NCI-H82 (cell line): ENCODE data around the gene OR1D5.
"Not testable (repeated sequence)": the region's sequence is repeated elsewhere in the genome, so short reads cannot be mapped to it uniquely, and the experiment has no call there.

Experiments used
- DNase-seq: peaks from one replicate; lab custom pipeline; 2025; lab: John Stamatoyannopoulos, UW

Gene OR1D5

DNA sequence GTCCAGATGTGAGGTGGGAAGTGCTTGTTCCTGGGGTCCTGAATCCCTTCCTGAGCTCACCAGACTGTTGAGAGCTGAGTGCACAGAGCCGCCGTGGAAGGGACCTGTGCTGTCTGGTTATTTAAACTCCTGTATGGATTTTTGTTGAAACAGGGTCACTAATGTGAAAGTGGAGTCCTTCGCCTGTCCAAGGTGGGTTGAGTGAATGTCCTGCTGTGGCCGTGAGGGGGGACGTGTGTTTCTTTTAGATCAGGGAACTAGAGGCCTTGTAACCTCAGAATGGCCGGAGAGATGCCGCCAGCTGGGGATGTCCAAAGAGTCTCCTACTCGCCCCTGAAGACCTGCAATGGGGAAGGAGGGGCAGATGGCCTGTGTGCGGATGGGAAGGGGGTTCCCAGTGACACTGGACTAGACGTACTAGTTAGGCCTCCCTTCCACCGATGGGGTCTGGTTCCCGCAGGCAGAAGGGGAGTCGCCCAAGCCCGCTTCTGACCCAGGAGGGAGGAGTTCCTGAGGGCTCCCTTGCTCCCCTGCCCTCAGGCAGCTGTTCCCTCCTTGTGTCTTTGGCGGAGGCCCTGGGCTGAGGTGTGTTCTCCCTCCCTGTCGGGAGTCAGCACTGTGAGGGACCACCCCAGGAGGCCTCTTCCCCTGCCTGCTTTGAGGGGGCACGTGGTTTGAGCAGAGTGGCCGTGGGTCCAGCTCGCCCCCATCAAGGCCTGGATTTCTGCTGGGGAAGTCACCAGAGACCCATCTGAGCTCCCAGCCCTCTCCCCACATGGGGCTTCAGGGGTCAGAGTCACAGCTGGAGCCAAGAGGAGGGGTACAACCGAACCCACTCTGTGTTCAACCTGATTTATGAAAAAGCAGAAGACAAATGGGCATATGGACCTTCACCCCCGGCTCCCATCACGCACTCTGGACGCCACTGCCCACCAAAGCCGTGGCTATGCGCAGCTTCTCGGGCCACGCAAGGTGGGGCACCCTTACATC lies 30.9 kb downstream of the OR1D5 start:
- DNase-seq = no peak

DNA sequence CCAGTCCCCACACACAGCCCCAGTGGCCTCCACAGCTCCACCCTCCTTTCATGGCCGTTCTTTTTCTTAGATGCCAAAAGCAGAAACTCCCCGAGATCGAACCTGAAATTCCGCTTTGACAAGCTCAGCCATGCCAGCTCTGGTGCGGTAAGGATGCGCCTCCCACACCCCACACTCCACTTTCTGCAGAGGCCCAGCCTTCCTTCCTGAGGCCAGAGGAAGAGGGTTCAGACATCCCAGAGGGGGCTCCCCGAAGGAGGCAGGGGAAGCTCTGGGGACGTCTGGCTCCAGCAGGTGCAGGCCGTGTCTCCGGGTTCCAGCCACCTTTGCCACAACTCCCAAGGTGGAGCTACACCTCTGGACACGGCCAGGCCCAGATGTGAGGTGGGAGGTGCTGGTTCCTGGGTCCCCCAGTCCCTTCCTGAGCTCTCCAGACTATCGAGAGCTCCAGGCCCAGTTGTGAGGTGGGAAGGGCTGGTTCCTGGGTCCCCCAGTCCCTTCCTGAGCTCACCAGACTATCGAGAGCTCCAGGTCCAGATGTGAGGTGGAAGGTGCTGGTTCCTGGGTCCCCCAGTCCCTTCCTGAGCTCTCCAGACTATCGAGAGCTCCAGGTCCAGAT lies 32.4 kb downstream of the OR1D5 start:
- not testable (repeated sequence) for DNase-seq

DNA sequence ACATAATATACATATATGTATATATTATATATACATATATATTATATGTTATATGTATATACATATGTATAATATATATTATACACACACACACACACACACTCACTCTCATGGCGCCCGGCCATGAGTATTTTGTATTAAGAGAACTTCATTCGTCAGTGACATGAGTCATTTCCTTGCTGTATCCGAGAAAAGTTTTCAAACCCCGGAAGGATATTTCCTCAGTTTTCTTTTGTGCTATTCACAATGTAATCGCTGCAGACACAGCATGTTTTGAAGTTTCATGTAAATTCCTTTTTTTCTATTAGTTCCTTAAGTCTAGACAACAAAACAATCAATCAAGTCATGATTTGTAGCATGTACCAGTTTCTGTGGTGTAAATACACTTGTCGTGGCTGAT lies 33.3 kb downstream of the OR1D5 start:
- no peak for DNase-seq

GRCh38 chr17:3029213-3029913 lies 34.0 kb downstream of the OR1D5 start:
- DNase-seq = no peak

- peak; percentile 50 for DNase-seq
Measured at GRCh38 chr17:3027786-3028532, 35.4 kb downstream of the OR1D5 start.

DNA sequence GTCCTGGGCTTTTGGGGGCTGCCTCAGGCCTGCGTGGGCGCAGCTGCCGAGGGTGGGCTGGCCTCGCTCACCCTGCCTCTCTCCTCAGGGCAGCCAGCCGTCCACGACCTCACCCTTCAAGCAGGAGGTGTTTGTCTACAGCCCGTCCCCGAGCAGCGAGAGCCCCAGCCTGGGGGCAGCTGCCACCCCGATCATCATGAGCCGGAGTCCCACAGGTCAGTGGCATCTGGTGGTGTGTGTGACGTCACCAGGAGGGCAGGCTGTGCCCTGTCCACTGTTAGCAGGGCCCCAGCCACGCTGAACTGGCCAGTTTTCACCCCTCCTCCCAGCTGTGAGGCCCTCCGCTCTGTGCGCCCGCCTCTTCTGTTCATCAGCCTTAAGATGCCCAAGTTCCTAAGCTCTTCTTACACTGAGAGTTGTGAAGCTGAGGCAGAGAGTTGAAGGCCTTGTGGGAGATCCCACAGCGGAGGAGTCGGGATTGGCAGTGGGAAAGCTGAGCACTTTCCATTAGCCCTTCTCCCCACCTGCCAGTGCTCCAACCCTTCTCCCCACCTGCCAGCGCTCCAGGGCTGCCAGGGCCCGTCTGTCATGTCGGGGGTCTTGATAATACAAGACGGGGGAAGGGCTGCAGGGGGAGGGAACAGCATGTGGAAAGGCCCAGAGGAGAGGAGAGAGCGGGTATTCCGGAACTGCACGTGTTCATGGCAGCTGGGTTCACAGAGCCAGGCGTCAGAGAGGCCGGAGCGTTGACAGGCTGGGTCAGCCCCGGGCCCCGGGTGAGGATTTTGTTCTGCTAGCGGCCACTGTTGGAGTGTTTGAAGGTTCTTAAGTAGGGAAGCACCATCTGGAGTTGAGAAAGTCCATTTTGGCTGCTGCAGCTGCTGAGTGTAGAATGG lies 36.3 kb downstream of the OR1D5 start:
- DNase-seq = peak; percentile 99

GRCh38 chr17:3026125-3026855 lies 37.1 kb downstream of the OR1D5 start:
- DNase-seq = no peak

DNA sequence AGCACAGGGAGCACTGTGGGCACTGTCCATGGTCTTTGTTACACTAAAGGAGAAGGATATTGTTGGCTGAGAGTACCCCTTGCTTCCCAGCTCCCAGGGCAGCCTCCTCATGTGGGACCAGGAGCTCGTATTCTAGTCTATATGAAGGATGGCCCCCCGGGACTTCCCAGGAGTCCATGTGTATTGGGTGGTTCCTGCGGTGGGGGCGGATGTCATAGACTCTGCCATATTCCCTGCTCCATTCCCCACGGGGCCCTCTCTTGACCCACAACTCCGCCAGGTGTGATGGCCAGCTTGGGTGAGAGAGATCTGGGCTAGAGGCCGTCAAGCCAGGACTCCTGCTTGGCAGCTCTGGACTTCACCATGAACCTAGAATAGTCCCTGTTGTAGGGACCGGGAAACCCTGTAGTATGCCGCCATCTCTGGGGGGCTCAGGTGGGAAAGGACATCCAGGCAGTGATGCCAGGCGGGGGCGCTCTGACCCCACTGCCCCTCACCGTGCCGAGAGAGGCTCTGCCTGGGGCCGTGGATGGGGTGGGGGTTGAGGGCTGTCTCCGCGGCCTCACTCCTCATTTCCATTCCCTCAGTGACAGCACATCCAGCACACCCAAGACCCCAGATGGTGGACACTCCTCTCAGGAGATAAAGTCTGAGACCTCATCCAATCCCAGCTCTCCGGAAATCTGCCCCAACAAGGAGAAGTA lies 37.8 kb downstream of the OR1D5 start:
- peak; percentile 53 for DNase-seq

GRCh38 chr17:3024346-3024745 lies 39.1 kb downstream of the OR1D5 start:
- no peak for DNase-seq

GRCh38 chr17:3022197-3022596 lies 41.2 kb downstream of the OR1D5 start:
- DNase-seq = no peak

DNA sequence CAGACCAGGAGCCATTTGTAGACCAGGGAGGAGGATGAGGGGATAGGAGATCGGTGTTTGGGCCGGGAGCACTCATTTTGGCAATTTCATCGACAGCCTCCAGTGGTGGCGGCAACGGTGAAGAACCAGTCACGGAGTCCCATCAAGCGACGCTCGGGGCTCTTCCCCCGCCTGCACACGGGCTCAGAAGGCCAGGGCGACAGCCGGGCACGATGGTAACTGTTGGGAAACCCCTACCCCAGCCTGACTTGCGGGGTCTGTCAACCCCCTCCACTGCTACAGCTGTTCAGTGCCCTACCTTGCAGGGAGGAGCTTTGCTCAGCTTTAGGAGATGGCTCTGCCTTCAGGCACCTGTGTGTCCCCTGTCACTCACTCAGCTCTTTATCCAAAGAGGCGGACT lies 43.0 kb downstream of the OR1D5 start:
- DNase-seq = no peak

GRCh38 chr17:3019761-3020160 lies 43.6 kb downstream of the OR1D5 start:
- no peak for DNase-seq

DNA sequence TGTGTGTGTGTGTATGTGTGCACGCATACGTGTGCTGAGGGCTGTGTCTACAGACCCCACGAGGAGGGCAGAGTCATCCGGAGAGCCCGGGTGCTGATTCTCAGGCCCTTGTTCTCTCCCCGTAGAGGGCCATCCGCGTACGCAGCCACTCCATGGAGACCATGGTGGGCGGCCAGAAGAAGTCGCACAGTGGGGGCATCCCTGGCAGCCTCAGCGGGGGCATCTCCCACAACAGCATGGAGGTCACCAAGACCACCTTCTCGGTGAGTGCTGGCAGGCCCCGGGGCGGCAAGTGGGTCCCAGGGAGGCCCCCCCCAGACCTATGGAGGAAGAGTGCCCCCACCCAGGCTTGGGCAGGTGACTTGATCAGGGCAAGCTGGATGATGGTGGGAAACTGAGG lies 45.5 kb downstream of the OR1D5 start:
- DNase-seq = no peak

- DNase-seq = no peak
Measured at GRCh38 chr17:3015890-3016289, 47.5 kb downstream of the OR1D5 start.

DNA sequence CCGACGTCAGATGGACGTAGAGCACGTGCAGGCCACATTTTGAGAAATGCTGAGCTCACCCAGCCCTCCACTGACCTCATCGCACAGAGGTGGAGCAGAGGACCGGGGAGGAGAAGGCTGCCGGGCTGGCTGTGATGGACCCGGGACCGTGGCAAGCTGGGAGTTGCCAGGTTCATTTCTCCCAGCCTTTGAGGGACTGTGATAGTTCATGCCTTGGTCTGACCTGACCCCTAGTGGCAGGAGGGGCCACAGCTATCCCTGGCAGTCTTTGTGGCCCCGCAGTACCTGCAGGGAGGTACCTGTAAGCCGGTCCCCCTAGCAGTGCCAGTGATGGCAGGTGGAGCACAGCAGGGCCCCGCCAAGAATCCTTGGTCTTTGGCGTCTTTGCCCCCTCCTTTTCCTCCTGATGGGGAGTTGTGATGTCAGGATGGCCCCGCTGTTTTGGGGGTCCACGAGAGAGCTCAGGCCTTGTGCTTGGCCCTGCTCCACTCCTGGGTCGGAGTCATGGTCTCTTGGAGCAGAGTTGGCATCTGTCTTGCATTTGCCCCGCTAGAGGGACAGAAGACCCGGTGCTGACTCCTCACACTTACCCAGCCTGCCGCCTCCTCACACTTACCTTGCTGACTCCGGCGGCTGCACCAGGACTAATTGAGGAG lies 50.4 kb downstream of the OR1D5 start:
- DNase-seq = peak; percentile 85
